ENCODE measurements around the gene PDE6D.

The PDE6D gene

DNA sequence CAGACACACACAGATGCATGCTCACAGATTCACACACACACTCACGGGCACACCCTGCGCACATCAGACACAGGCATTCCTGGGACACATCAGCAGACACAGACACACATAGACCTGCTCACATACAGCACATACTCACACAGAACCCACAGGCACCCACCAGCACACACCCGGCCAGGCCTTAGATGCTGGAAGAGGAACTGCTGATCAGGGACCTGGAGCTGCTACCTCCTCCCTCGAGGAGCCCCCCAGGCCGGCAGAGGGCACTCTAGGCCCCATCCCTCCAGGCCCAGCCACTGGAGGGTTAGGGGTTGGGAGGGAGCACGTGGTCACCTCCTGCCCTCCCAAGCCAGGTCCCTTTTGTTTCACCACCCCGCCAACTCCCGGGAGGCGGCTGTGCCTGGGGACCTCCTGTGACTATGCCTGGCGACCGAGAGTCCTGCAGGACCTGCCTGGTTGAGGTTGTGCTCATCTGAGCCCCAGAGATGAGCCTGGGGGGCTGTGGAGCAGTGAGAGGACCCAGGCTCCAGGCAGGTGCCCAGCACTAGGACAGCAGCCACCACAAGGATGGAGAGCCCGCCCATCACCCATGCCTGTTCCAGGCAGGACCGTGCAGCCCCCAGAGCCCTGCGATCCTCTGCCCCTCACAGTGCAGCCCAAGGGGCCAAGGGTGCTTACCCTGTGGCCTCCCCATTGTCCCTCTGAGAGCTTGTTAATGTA lies 93.8 kb downstream of the PDE6D start:
- DNase-seq (ENCODE audit: low read depth): peak; percentile 95
- TF ChIP-seq, protein P1, sequence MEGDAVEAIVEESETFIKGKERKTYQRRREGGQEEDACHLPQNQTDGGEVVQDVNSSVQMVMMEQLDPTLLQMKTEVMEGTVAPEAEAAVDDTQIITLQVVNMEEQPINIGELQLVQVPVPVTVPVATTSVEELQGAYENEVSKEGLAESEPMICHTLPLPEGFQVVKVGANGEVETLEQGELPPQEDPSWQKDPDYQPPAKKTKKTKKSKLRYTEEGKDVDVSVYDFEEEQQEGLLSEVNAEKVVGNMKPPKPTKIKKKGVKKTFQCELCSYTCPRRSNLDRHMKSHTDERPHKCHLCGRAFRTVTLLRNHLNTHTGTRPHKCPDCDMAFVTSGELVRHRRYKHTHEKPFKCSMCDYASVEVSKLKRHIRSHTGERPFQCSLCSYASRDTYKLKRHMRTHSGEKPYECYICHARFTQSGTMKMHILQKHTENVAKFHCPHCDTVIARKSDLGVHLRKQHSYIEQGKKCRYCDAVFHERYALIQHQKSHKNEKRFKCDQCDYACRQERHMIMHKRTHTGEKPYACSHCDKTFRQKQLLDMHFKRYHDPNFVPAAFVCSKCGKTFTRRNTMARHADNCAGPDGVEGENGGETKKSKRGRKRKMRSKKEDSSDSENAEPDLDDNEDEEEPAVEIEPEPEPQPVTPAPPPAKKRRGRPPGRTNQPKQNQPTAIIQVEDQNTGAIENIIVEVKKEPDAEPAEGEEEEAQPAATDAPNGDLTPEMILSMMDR (IDR thresholded peaks at IDR 0.05; ENCODE audit: low read depth, low read length): peak; percentile 95
- TF ChIP-seq, protein P2, sequence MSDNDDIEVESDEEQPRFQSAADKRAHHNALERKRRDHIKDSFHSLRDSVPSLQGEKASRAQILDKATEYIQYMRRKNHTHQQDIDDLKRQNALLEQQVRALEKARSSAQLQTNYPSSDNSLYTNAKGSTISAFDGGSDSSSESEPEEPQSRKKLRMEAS (IDR thresholded peaks at IDR 0.05; ENCODE audit: low read depth, low read length): peak; percentile 100
- TF ChIP-seq MYC (IDR thresholded peaks at IDR 0.05; ENCODE audit: low read depth, low read length) (peak; percentile 100), POLR2A (IDR thresholded peaks at IDR 0.05; ENCODE audit: extremely low read depth, insufficient read length) (peak; percentile 56)
- no peak overlapping the region for H3K4me3 ChIP-seq (ENCODE audit: low read depth, low read length)

DNA sequence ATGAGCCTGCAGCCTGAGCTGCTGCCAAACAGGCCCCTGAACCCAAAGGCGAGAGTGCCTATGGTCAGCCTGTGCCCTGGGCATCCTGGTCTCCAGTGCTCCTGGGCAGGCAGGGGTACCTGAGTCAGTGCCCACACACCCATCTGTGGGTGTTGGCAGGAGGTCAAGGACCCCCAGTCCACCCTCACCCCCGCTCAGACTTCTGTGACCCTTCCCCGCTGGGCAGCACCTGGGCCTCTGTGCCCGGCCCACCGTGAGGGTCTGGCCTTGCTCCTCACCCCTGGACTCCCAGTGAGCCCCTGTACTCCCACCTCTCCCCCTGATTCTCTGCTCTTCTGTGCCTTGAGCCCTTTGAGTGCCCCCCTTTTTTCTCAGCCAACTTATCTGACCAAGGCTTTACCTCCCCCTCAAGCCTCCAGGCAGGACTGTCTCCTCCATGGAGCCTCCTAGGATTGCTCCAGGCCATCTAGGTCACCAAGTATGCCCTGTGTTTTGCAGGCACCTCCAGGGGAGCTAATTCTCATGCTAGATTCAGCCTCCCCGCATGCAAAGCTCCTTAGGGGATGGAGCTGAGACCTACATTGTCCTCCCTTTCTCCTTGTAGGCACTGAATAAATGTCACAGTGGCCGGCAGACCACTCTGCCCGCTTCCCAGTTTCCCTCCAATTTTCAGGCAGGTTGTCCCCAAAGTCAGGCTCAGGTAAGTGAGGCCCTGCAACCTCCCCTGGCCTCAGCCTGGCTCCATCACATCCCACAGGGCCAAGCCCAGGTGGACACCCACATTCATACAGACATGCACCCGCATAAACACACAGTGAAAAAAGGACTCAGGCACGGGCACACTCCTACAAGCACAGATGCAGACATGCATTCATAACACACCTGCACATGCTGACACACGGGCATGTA lies 94.6 kb downstream of the PDE6D start:
- DNase-seq (ENCODE audit: low read depth): no peak
- no peak overlapping the region for H3K4me3 ChIP-seq (ENCODE audit: low read depth, low read length)
- TF ChIP-seq, protein P1 (IDR thresholded peaks at IDR 0.05; ENCODE audit: low read depth, low read length): no peak
- TF ChIP-seq MYC (IDR thresholded peaks at IDR 0.05; ENCODE audit: low read depth, low read length) (no peak), POLR2A (IDR thresholded peaks at IDR 0.05; ENCODE audit: extremely low read depth, insufficient read length) (no peak)

DNA sequence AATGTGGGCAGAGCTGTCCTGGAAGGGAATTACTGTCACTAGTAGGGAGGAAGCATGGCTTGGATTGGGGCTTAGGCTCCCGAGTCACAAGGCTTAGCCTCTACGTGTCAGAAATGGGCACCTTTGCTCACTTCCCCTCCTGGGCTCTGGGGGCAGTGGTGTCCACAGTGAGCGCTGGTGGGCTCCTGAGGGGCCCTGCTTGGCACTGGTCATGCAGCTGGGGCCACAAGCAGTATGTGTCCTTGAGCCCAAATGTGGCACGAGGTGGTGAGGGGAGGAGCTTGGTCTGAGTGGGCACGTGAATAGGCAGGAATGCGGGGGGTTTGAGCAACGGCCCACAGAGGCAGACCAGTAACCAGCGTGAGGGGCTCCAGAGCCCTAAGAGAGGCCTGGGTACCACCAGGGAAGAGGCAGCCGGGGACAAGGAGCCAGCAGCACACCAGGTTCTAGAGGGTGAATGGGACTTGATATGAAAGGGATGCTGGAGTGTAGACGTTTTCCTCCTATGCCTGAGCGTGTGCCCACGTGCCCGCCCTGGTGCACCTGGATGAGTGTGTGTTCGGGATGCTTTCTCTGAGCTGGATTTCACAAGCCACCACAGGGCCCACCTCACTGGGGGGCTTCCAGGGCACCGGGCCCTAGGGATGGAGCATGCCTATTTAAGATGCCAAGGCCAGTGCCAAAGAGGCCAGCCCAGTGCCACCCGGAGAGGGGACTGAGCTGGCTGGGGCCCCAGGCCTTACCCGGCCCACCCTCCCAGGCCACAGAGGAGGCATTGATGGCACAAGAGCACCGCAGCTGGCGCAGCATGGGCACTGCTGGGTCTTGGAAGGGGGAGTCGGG lies 95.5 kb downstream of the PDE6D start:
- no peak for TF ChIP-seq POLR2A (IDR thresholded peaks at IDR 0.05; ENCODE audit: extremely low read depth, insufficient read length)
- TF ChIP-seq, protein P1 (IDR thresholded peaks at IDR 0.05; ENCODE audit: low read depth, low read length): peak; percentile 45
- TF ChIP-seq, protein P2 (IDR thresholded peaks at IDR 0.05; ENCODE audit: low read depth, low read length): no peak
- DNase-seq (ENCODE audit: low read depth): peak; percentile 54
- no peak overlapping the region for H3K4me3 ChIP-seq (ENCODE audit: low read depth, low read length)

DNA sequence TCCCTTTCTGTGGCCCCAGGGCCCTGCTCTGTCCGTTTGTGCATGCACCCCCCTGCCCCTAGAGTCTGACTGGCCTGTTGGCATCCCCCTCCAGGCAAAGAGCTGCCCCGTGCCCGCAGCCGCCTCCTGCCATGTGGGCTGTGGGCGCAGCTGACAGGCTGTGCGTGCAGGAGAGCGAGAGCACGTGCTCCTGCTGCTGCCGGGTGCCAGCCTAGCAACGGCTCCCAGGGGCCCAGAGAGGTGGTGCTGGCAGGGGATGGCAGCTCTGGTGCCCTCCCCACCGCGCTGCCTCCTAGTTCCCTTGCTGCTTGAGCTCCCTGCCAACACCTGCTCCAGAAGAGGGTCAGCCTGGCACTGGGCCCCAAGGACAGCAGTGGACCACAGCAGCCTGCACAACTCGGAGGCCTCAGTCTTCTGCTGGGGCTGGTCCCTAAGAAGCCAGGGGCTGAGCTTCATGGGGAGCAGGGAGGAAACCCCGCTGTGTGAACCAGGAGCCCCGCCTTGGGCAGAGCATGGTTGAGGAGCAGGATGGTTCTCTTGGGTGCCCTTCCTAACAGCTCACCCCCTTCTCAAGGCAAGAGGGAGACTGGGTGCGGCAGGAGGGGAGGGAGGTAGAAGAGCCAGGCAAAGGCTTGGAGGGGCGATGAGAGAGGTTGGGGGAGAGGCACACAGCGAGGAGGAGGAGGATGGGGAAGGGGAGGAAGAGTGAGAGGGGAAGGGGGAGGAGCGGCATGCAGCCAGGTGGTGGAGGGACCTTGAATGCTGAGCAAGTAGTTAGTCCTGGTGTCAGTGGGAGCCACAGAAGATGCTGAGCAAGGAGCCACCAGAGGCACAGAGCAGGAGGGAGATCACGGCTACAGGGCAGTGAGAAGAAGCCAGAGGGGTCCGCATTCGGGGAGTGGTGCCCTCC lies 96.5 kb downstream of the PDE6D start:
- H3K4me3 ChIP-seq (ENCODE audit: low read depth, low read length): no peak overlapping the region
- TF ChIP-seq, protein P1 (IDR thresholded peaks at IDR 0.05; ENCODE audit: low read depth, low read length): no peak
- no peak for TF ChIP-seq MYC (IDR thresholded peaks at IDR 0.05; ENCODE audit: low read depth, low read length)
- no peak for TF ChIP-seq POLR2A (IDR thresholded peaks at IDR 0.05; ENCODE audit: extremely low read depth, insufficient read length)
- TF ChIP-seq, protein P2 (IDR thresholded peaks at IDR 0.05; ENCODE audit: low read depth, low read length): no peak
- no peak for DNase-seq (ENCODE audit: low read depth)
